Hematopoietic multipotent progenitor cell treated with erythropoietin and hydrocortisone succinate and interleukin-3 and kit ligand, for 15 days (in vitro differentiated cells): ENCODE results near the gene KPNA6.
"Not testable (repeated sequence)": the region's sequence is repeated elsewhere in the genome, so short reads cannot be mapped to it uniquely, and the experiment has no call there.

Source experiments
- DNase-seq: peaks from one replicate; pipeline ENCODE4 v3.0.0-alpha.2; 2015; ENCODE audit warnings: low spot score

Gene KPNA6

DNA sequence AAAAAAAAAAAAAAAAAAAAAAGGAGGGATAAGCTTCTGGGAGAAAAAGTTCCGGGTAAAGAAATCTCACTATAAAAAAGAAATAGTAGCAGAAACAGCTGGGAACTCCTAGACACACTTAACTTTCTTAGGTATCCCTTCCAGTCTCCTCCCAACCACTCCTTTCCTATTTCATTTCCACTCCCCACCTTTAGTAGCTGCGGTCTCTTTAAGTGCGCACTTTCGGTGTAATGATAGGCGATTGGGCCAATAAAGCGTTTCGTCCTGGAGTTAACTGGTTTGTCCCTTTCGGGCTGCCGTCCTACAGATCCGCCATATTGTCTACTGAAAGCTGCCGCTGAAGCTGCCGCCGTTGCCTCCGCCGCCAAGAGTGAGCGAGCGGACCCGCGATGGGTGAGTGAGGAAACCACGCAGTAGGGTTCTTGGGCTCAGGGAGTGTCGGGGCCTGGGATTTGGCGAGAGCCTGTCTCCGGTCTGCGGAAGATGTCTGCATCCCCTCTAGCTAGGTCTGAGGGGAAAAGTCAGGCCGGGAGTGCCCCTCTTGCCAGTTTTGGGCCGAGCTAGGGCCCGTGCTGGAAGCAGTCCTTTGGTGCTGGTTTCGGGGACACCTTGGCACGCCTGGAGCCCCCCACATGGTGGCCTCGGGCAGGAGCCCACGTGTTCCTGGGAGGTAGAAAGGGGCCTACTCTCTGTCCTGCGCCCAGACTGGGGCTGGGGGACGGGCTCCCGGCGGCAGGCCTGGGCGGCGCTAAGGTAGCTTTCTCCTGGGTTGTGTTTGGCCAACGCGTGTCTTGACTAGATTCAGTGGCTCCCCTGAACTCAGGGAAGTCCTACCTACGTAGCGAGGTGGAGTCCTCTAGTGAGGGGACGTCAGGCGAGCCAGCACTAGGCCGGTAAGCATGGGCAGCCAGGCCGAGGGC lies at the start of gene KPNA6:
Gene KPNA6, plus strand, starts transcription at position 315 of the 920 bp plus-strand sequence. Its CDS starts 75 bp downstream, at position 390.
- peak; percentile 94 for DNase-seq

DNA sequence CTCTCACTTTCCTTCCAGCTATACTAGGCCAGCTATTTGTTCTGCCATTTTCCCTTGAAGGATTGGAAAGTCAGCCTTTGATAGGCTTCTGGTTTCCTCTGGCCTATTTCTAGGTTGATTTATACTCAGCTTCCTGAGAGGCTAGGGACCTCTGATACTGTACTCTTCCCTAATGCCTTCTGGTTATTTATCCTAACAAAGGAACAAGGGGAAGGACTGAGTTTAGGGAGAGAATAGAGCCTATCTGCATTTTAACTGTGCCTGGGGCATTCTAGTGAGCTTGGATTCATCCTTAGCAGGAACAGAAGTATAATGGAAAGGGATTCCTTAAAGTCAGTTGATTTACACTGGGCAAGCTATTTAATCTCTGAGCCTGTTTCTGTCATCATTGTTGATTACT lies 46.9 kb upstream of the KPNA6 start:
- DNase-seq: no peak

DNA sequence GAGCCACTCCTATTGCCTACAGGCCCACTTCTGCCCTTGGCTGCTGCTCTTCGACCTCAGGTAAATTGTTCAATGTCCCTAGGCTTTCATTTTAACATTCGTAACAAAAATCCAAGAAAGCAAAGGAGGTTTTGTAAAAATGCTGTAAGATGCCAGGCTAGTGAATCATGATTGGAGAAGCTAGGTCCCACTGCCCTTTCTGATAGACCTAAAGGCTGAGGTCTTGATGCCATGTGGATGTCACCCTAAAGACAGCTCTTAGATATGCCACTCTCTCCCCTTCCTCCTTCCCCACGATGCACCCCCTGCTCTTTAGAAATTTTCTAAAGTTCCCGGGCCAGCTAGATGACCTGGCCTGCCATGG lies 45.0 kb upstream of the KPNA6 start:
- no peak for DNase-seq

DNA sequence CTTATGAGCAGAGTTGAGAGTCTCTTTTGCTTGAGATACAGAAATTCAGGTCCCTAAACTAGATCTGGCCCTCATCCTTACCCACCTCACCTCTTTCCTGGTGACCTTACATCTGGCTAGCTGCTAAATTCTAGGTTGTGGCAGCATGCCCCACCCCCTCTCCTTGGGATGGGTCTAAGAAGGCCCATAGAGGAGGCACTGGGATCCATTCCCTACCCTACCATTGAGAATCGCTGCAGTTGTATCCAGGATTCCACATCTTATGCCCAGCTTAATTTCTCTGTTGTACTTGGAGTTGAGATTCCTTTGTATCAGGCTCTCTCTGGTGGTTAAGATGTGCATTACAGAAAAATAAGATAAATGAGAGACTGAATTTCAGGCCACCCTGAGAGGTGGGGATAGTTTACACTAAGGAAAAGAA lies 44.6 kb upstream of the KPNA6 start:
- DNase-seq: peak; percentile 64

DNA sequence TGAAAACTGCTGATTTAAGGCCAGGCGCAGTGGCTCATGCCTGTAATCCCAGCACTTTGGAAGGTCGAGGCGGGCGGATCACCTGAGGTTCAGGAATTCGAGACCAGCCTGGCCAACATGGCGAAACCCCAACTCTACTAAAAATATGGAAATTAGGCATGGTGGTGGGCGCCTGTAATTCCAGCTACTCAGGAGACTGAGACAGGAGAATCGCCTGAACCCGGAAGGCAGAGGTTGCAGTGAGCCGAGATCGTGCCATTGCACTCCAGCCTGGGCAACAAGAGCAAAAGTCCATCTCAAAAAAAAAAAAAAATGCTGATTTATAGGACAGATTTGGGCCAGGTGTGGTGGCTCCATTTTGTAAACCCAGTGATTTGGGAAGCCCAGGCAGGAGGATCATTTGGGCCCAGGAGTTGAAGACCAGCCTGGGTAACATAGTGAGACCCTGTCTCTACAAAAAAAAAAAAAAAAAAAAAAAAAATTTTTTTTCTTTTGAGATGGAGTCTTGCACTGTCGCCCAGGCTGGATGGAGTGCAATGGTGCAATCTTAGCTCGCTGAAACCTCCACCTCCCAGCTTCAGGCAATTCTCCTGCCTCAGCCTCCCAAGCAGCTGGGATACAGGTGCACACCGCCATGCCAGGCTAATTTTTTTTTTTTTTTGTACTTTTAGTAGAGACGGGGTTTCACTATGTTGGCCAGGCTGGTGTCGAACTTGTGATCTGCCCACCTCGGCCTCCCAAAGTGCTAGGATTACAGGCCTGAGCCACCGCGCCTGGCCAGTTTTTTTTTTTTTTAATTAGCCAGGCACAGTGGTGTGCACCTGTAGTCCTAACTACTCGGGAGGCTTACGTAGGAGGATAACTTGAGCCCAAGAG lies 42.0 kb upstream of the KPNA6 start:
- DNase-seq: not testable (repeated sequence)

DNA sequence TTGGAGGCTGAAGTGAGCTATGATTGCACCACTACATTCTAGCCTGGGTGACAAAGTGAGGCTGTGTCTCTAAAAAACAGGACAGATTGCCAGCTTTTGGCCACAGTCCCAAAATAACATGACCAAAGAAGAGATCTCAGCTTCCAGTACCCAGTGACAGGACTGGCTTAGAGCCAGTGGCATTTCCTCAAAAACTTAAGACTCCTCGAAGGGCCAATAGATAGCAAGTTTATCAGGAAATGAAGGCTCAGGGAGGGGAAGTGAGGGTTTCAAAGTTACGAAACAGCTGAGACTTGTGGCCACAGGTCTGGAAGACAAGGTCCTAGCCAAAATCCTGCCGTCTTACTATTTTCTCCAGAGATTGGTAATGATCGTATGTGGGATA lies 41.4 kb upstream of the KPNA6 start:
- peak; percentile 77 for DNase-seq

DNA sequence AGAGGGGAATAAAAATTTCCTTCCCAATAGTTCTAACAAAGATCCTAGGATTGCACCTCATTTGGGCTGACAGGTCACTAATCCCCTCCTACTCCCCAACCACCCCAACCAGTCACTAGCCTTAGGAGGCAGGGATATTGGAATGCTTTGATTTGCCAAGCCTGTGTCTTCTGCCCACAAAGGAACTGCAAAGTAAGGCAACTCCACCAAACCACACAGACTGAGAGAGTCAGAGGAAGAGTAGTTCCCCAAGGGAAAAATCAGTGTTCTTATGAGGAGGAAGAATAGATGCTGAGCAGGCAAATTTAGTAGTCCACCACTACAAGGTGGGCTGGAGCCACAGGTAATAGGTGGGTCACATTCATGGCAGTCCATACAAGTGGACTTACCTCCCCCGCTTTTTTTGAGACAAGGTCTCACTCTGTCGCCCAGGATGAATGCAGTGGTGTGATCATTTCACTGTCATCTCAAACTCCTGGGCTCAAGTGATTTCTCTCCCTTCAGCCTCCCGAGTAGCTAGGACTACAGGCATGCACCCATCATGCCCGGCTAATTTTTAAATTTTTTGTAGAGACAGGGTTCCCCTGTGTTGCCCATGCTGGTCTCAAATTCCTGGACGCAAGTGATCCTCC lies 38.8 kb upstream of the KPNA6 start:
- no peak for DNase-seq

DNA sequence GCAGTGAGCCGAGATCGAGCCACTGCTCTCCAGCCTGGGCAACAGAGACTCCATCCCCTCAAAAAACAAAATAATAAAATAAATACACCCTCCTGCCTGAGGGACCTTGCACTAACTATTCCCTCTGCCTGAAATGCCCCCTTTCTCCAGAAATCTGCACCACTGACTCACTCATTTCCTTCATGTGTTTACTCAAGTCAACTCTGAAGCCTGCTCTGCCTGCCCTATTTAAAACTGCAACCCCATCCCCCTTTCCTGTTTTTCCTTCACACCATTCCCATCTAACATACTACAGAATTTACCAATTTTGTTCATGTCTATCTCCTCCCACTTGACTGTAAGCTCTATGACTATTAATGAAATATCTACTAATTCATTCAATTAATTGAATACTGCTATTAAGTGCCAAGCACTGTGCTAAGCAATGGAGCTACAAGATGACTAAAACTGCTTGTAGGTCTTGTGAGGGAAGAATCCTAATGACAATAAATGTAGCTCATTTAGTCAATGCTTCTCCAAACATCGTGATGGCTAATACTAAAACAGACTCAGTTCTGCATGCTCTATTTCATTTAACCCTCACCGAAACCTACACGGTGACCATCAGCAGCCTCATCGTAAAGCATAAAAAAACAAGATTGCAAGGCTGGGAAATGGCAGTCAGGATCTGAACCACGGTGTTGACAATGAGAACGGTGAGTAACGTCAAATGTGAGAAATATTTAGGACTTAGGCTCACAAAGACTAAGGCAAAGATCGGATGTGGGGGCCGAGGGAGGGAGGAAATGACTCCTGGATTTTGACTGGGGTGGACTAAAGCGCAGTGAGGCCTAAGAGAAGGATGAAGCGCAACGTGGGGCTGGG lies 35.9 kb upstream of the KPNA6 start:
- DNase-seq: no peak

DNA sequence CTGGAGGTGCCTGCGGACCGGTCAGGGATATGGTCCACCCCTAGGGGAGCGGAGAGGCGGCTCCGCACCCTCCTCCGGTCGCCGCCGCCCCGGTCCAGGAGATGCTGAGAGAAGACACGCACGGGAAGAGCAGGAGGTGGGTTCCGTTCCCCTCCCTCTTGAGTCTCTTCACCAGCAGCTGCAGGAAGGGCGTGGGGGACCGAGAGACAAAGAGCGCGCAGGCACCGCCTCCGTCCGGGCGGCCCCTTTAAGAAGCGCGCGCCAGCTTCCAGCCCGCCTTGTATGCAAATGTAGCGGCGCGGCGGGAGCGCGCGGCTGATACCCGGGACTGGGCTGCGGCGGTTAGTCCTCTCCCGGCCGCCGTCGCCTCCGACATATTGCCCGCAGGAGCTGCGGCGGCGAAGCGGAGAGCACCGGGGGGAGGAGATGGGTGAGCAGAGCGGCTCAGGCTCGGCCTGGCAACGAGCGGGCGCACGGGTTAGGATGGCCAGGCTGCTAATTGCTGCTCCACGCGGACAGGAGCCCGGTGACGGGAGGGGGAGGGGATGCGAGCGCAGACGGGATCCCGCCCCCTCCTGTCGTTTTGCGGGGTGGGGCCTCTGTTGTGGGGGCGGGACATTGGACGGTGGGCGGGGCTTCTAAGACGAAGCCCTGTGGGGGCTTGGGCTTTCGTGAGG lies 35.1 kb upstream of the KPNA6 start, which contains the start of gene TMEM39B:
Gene TMEM39B, plus strand, starts transcription at position 318 of the 677 bp plus-strand sequence. Its CDS starts 109 bp downstream, at position 427.
- DNase-seq: peak; percentile 91

DNA sequence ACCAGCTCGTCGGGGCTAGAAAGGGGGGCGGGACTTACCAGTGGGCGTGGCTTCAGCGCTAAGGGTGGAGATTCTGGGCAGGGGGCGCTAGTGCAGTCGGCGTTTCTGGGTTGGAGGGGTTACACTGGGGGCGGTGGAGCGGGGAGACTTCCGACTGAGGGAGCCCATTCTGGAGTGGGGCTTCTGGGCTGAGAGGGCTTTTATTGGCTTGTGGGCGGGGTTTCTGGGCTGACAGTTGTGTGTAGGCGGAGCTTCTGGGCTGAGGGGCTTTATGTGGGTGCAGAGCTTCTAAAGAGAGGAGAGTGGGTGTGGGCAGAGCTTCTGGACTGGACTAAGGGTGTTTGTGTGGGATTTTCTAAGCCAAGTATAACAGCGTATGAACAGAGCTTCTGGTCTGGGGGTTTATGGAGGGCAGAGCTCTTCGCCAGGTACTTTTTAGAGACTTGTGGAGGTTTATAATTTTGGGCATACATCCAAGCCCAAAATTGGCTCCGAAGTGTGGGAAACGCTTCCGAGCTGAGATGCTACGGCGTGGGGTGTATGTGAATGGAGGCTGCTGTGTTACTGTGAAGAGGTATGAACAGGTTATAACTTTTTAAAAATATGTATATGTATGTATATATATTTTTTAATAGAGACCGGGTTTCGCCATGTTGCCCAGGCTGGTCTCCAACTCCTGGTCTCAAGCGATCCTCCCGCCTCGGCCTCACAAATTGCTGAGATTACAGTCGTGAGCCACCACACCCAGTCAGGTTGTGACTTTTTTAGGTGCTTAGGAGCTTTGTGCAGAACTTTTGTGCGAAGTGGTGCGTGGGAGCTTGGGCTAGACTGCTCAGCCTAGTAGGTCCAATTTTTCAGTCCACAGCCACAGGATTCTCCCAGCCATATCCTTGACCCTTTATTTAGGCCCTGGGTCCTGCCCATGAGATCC lies 34.3 kb upstream of the KPNA6 start:
- DNase-seq: no peak

DNA sequence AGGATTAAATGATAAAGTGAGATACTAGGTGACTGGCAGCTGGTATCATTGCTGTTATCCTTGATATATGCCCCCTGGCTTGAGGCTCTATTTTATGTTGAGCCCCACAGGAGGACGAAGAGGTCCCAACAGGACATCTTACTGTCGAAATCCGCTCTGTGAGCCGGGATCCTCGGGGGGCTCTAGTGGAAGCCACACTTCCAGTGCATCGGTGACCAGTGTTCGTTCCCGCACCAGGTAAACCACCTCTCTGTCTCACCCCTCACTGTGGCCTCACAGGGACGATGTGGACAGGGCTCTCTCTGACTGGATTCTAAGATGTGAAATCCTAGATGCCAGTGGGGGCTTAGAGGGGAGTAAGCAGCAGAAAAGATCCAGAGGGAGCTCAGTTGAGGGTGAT lies 33.0 kb upstream of the KPNA6 start:
- no peak for DNase-seq

DNA sequence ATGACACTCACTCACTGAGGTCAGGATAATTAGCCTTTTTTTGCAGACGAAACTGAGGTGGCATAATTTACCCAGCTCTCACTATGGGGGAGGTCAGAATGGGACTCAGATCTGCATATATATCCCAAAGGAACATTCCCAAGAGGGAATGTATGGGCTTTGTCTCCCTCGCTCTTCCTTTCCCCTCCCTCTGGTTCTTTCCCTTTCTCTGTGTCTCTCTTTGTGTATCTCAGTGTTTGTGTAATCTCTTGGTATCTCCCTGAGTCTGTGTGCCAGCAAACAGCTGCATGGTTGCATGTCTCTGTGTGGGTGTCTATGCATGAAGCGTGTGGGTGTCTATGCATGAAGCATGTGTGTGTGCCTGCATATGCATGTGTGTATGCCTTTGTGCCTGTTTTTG lies 30.4 kb upstream of the KPNA6 start:
- no peak for DNase-seq

DNA sequence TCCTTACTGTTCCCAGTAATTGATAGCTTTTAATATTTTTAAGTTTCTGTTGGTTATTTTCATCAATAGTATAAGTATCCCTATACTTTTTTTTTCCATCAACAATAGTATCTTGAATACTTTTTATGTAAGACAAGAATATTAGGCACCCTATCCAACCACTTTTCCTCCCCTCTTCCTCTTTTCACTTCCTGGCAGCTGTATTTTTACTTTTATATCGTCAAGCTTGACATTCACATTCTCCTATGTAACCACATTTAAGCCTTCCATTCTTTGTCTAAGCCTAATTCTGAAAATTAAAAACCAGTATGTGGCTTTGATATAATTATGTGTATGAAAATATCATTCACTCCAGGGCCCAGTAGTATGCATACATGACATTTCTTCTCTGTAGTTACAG lies 25.8 kb upstream of the KPNA6 start:
- DNase-seq: no peak

DNA sequence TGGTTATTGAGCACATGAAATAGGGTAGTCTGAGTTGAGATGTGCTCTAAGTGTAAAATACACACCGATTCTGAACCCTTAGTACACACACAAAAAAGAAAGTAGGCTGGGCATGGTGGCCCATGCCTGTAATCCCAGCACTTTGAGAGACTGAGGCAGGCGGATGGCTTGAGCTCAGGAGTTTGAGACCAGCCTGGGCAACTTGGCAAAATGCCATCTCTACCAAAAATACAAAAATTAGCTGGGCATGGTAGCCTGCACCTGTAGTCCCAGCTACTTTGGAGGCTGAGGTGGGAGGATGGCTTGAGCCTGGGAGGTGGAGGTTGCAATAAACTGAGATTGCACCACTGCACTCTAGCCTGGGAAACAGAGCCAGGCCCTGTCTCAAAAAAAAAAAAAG lies 21.5 kb upstream of the KPNA6 start:
- not testable (repeated sequence) for DNase-seq

DNA sequence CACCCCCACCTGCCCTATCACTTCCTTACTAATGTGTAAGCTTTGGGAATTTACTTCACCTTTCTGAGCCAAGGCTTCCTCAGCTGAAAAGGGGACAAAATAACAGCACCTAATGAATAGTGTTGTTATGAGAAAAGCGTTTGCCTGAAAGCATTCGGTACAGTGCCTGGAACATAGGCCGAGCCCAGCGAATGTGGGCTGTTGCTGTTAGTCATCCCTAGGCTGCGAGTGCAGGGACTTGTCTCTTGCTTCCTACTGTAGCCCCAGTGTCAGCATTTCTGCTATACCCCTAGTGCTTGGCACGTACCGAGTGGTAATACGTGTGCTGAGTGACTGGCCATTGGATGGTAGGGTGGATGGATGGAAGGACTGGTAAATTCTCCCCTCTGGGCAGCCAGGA lies 16.7 kb upstream of the KPNA6 start:
- DNase-seq: no peak

DNA sequence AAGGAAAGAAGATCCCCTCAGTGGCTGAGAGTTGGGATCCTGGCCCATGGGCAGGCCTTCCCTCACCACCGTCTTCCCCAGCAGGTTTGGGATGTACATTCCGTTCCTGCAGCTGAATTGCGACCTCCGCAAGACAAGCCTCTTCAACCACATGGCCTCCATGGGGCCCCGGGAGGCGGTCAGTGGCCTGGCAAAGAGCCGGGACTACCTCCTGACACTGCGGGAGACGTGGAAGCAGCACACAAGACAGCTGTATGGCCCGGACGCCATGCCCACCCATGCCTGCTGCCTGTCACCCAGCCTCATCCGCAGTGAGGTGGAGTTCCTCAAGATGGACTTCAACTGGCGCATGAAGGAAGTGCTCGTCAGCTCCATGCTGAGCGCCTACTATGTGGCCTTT lies 16.3 kb upstream of the KPNA6 start:
- DNase-seq: no peak

DNA sequence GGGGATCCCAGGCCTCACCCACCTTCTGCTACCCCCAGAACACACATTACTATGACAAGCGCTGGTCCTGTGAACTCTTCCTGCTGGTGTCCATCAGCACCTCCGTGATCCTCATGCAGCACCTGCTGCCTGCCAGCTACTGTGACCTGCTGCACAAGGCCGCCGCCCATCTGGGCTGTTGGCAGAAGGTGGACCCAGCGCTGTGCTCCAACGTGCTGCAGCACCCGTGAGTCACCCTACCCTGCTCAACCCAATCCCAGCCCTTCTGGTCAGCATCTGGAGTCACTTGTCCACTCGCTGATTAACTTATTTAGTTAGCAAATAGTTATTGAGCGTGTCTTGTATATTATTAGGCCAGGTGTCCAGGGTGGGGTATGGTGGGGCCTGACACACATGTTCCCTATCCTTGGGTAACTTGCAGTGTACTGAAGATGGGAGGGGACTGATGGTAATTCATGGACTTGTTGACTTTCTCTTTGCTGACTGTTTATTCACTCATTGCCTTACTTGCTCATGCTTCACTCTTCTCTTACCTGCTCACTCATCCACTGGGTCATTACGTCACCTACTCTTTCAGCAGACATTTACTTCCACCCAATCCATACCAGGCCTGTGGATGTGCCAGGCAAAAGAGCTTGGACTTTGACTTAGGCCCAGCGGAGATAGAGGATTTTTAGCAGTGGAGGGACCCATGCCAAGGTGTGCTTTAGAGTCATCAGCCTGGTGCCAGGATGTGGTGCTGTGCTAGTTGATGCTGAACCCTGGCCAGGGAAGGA lies 12.9 kb upstream of the KPNA6 start:
- no peak for DNase-seq

DNA sequence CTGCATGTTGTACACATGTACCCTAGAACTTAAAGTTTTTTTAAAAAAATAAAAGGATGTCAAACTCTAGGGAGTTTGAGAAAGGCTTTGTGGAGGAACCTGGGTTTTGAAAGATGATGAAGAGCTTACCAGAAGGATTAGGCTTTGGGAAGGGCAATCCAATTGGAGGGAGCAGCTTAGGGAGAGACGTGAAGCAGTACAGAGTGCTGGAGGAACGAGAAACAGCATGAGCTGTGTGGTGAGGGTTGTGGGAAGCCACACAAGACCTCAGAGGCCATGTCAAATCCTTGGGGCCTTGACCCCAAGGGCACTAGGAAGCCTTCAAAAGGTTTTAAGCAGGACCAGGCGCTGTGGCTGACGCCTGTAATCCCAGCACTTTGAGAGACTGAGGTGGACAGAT lies 8.4 kb upstream of the KPNA6 start:
- DNase-seq: no peak

DNA sequence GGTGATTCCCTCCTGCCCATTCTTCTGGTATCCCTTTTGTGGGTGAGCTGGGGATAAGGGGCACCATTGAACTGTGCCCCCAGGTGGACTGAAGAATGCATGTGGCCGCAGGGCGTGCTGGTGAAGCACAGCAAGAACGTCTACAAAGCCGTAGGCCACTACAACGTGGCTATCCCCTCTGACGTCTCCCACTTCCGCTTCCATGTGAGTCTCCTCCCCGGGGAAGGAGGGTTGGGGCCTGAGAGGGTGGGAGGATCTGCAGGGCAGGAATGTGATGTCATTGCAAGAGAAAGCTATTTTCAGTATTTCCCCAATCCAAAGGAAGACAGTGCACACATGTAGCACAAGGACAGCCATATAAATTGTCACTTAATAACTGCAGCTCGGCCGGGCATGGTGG lies 7.5 kb upstream of the KPNA6 start:
- no peak for DNase-seq
